IPS DF 6.9 (cell line): ENCODE measurements around the gene PMEPA1.

Experiments used
- DNase-seq: peaks from one replicate; pipeline ENCODE4 v3.0.0-alpha.2; 2013; ENCODE audit warnings: low read depth, low spot score
- H3K27ac ChIP-seq: one replicate; pipeline ENCODE4 v1.5.1; 2013; ENCODE audit warnings: low read length, control low read depth
- H3K27me3 ChIP-seq: 2 replicates; pipeline ENCODE4 v1.6.1; 2013; ENCODE audit warnings: mild to moderate bottlenecking, low read length; ENCODE audit not compliant: control insufficient read depth, insufficient read depth
- H3K36me3 ChIP-seq: 2 replicates; pipeline ENCODE4 v1.6.1; 2013; ENCODE audit warnings: low read length; ENCODE audit not compliant: control insufficient read depth, insufficient read depth
- H3K4me1 ChIP-seq: 2 replicates; pipeline ENCODE4 v1.6.1; 2013; ENCODE audit warnings: low read length; ENCODE audit not compliant: control insufficient read depth, insufficient read depth
- H3K4me3 ChIP-seq: 2 replicates; pipeline ENCODE4 v1.5.1; 2013; ENCODE audit warnings: mild to moderate bottlenecking, low read length
- H3K9me3 ChIP-seq: 2 replicates; pipeline ENCODE4 v1.6.1; 2013; ENCODE audit warnings: low read length, inconsistent platforms; ENCODE audit not compliant: control insufficient read depth, insufficient read depth
- WGBS: extraction: QIAGEN DNeasy Blood & Tissue Kit; methylation state at CpG from one replicate; pipeline ENCODE4 v1.1.7; 2013; ENCODE audit warnings: mixed read lengths, missing lambda C conversion rate; ENCODE audit not compliant: insufficient read length, insufficient coverage; 5-methylcytosine and 5-hydroxymethylcytosine counted together

Gene PMEPA1

GRCh38 chr20:57703013-57703412 lies 6.8 kb downstream of the PMEPA1 start:
- Histone ChIP-seq H3K27me3 (no peaks in the 10 kb centered on the region), H3K4me1 (peaks cover 3% of the 10 kb centered on the region; the same call in 1 of the 2 replicates), H3K27ac (no peak overlapping the region), H3K36me3 (peaks cover 3% of the 10 kb centered on the region; the same call in 1 of the 2 replicates), H3K9me3 (no peaks in the 10 kb centered on the region), H3K4me3 (no peak overlapping the region)
- no peak for DNase-seq
- no CpG with 5 or more reads among the region's 6 CpGs for WGBS

- no peak for DNase-seq
- peaks cover 1% of the 10 kb centered on the region; the same call in 1 of the 2 replicates for H3K4me1 ChIP-seq
- H3K4me3 ChIP-seq = no peak overlapping the region
- H3K27me3 ChIP-seq = no peaks in the 10 kb centered on the region
- no peaks in the 10 kb centered on the region for H3K9me3 ChIP-seq
- H3K36me3 ChIP-seq = peaks cover 3% of the 10 kb centered on the region; the same call in 1 of the 2 replicates
- no CpG with 5 or more reads among the region's 6 CpGs for WGBS
- no peak overlapping the region for H3K27ac ChIP-seq
Observed at GRCh38 chr20:57702521-57702920, 7.3 kb downstream of the PMEPA1 start.

GRCh38 chr20:57702091-57702490 lies 7.7 kb downstream of the PMEPA1 start:
- H3K4me3 ChIP-seq = no peak overlapping the region
- DNase-seq = no peak
- no peaks in the 10 kb centered on the region for H3K9me3 ChIP-seq
- no peak overlapping the region for H3K27ac ChIP-seq
- peaks cover 1% of the 10 kb centered on the region; the same call in 1 of the 2 replicates for H3K4me1 ChIP-seq
- no CpG with 5 or more reads among the region's 12 CpGs for WGBS
- peaks cover 3% of the 10 kb centered on the region; the same call in 1 of the 2 replicates for H3K36me3 ChIP-seq
- no peaks in the 10 kb centered on the region for H3K27me3 ChIP-seq

- no peaks in the 10 kb centered on the region for H3K27me3 ChIP-seq
- no peak for DNase-seq
- no CpG with 5 or more reads among the region's 7 CpGs for WGBS
Observed at GRCh38 chr20:57701651-57702050, 8.2 kb downstream of the PMEPA1 start.

GRCh38 chr20:57701090-57701489 lies 8.7 kb downstream of the PMEPA1 start:
- Histone ChIP-seq H3K36me3 (peaks cover 3% of the 10 kb centered on the region; the same call in 1 of the 2 replicates), H3K27me3 (no peaks in the 10 kb centered on the region), H3K4me1 (no peaks in the 10 kb centered on the region; the same call in 1 of the 2 replicates), H3K27ac (no peak overlapping the region), H3K4me3 (no peak overlapping the region), H3K9me3 (no peaks in the 10 kb centered on the region)
- WGBS = no CpG with 5 or more reads among the region's 6 CpGs
- DNase-seq = no peak

More at GRCh38 chr20:57701651-57702050, 8.2 kb downstream of the PMEPA1 start:
- Histone ChIP-seq H3K9me3 (no peaks in the 10 kb centered on the region), H3K4me1 (no peaks in the 10 kb centered on the region; the same call in 1 of the 2 replicates), H3K27ac (no peak overlapping the region), H3K36me3 (peaks cover 3% of the 10 kb centered on the region; the same call in 1 of the 2 replicates), H3K4me3 (no peak overlapping the region)

GRCh38 chr20:57699395-57699794 lies 10.4 kb downstream of the PMEPA1 start:
- H3K27ac ChIP-seq = no peak overlapping the region
- H3K4me1 ChIP-seq = peaks cover 3% of the 10 kb centered on the region; the same call in 1 of the 2 replicates
- H3K9me3 ChIP-seq = no peaks in the 10 kb centered on the region
- H3K36me3 ChIP-seq = no peaks in the 10 kb centered on the region
- no peak for DNase-seq
- H3K27me3 ChIP-seq = no peaks in the 10 kb centered on the region
- no peak overlapping the region for H3K4me3 ChIP-seq
- no CpG with 5 or more reads among the region's 8 CpGs for WGBS

- Histone ChIP-seq H3K27ac (no peak overlapping the region), H3K27me3 (no peaks in the 10 kb centered on the region), H3K9me3 (no peaks in the 10 kb centered on the region), H3K4me3 (no peak overlapping the region), H3K4me1 (peaks cover 3% of the 10 kb centered on the region; the same call in 1 of the 2 replicates), H3K36me3 (no peaks in the 10 kb centered on the region)
- WGBS = no CpG with 5 or more reads among the region's 7 CpGs
- no peak for DNase-seq
Observed at GRCh38 chr20:57698867-57699275, 10.9 kb downstream of the PMEPA1 start.

- DNase-seq = no peak
- no CpG with 5 or more reads among the region's 17 CpGs for WGBS
- Histone ChIP-seq H3K9me3 (no peaks in the 10 kb centered on the region), H3K27ac (no peak overlapping the region), H3K36me3 (no peaks in the 10 kb centered on the region), H3K4me1 (peaks cover 3% of the 10 kb centered on the region; the same call in 1 of the 2 replicates), H3K4me3 (no peak overlapping the region), H3K27me3 (no peaks in the 10 kb centered on the region)
Observed at GRCh38 chr20:57698116-57698866, 11.5 kb downstream of the PMEPA1 start.

- no peaks in the 10 kb centered on the region for H3K27me3 ChIP-seq
Observed at GRCh38 chr20:57697543-57697942, 12.3 kb downstream of the PMEPA1 start.

GRCh38 chr20:57696401-57696961 lies 13.3 kb downstream of the PMEPA1 start:
- no peaks in the 10 kb centered on the region for H3K36me3 ChIP-seq
- no peak for DNase-seq
- no CpG with 5 or more reads among the region's 12 CpGs for WGBS
- H3K9me3 ChIP-seq = no peaks in the 10 kb centered on the region
- H3K4me3 ChIP-seq = no peak overlapping the region
- no peaks in the 10 kb centered on the region for H3K27me3 ChIP-seq
- H3K27ac ChIP-seq = no peak overlapping the region
- peaks cover 5% of the 10 kb centered on the region; the same call in 1 of the 2 replicates for H3K4me1 ChIP-seq

More at GRCh38 chr20:57697543-57697942, 12.3 kb downstream of the PMEPA1 start:
- Histone ChIP-seq H3K27ac (no peak overlapping the region), H3K36me3 (no peaks in the 10 kb centered on the region), H3K9me3 (no peaks in the 10 kb centered on the region), H3K4me1 (peaks cover 5% of the 10 kb centered on the region; the same call in 1 of the 2 replicates), H3K4me3 (no peak overlapping the region)
- DNase-seq = no peak
- WGBS = no CpG with 5 or more reads among the region's 7 CpGs
